ENCODE data around the gene TOM1.

TOM1 gene

DNA sequence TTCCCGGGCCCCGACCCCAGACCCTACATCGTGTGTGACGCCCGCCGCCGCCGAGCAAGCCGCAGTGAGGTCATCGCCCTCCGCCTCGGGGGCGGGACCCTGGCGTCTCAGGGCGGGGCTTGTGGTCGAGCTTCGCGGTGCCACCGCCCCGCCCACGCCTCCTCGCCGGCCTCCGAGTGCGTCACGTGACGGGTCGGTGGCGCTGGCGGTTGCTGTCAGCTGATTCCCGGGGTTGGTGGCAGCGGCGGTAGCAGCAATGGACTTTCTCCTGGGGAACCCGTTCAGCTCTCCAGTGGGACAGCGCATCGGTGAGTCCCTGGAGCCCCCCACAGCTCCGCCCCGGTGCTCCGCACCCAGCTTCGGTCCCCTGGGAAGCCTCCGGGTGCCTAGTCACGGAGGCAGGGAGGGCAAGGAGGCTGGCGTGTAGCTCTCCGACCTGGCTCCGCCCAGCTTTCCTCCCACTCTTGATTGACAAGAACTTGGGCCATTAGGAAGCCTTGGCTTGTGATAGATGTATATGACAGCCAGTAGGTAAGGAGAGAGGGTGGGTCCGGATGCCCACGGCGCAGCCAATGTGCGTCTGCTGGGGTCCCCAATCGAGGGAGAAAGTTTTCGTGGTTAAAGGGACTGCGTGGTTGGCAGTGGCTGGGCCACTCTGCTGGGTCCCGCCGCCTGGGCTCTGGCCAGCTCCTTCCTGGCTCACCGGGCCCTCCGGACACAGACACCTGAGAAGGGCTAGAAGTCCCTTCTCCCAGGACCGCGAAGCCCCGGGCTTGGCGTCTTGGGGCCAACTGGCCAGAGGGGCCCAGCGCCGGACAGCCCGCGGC lies at the start of gene TOM1:
Gene TOM1, plus strand, starts transcription at position 222 of the 827 bp plus-strand sequence. Its CDS starts 35 bp downstream, at position 257.
- DNase-seq, result peak; percentile 96

DNA sequence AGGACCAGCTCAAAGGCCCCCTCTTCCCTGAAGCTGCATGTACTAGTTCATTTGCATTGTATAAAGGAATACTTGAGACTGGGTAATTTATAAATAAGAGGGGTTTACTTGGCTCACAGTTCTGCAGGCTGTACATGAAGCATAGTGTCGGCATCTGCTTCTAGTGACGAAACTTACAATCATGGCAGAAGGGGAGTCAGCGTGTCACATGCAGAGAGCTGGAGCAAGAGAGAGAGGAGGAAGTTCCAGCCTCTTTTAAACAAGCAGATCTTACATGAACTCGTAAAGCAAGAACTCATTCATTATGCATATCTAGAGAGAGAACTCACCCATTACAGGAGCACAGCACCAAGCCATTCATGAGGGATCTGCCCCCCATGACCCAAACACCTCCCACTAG lies 49.5 kb upstream of the TOM1 start:
- DNase-seq, result no peak

DNA sequence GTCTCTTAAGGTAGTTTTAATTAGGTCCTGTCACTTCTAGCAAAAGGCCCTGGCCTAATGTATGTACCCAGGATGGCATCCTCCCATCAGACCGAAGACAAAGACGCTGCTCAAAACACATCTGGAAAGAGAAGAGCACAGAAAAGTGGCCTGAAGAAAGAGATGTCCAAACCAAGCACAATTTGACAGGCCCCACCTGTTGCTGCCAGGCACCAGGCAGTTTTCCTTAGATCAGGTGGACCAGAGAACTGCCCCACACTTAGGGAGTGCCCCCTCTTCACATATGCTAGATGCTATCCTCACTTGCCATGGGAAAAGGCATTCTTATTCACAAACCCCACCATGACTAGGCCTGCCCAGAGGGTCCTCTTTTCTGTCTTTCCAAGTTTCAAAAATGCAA lies 45.7 kb upstream of the TOM1 start:
- DNase-seq, result no peak

DNA sequence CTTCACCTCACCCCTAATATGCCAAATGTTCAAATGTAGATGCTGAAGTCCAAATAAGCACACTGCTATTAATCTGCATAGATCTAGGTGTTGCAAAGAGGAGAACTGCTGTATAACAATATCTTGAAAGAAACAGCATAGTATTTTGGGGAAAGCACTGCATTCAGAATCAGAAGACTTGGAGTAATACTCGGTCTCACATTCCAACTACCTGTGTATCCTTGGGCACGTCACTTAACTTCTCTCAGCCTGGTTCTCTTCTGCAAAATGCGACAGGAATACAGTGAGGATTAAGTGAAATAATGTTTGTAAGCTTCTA lies 42.7 kb upstream of the TOM1 start:
- DNase-seq, result no peak

DNA sequence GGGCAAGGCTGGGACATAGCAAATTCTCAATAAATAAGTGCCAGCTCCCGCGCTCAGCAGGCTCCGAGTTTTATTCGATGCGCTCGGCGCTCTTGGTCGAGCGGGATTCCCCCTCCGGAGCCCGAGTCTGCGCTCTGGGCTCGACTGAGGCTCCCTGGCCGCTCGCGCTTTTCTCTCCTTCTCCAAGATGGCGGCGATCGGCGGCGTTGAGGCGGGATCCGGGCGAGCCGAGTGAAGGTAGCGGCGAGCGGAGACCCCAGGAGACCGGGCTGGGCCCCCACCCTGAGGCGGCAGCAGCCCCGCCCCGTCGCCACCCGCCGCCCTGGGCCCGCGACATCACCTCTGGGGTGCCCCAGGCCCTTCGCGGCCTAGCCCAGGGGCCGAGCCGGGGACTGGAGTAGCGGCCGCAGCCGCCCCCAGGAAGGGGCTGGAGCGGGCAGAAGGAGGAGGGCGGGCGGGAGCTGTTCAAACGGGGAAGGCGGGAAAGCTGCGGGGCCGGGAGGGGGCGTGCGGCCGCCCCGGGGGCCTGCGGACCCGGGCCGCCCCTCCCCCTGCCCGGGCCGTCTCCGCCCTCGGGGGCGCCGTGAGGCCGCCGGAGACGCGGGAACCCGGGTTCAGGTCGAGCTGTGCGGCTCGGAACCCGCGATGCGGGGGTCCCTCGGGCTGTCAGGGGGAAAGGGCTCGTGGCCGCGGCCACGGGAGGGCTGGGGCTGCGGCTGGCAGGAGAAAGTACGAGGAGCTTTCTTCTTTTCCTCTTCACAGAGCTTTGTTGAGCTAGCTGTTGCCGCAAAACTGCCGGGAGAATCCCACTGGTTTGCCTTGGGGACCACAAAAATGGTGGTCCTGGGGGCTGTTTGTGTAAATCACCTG lies 42.1 kb upstream of the TOM1 start, which contains the start of gene HMGXB4:
Gene HMGXB4, plus strand, starts transcription at position 173 of the 870 bp plus-strand sequence. CDS start 4,898 bp downstream, outside the sequence.
- peak; percentile 83 for DNase-seq

DNA sequence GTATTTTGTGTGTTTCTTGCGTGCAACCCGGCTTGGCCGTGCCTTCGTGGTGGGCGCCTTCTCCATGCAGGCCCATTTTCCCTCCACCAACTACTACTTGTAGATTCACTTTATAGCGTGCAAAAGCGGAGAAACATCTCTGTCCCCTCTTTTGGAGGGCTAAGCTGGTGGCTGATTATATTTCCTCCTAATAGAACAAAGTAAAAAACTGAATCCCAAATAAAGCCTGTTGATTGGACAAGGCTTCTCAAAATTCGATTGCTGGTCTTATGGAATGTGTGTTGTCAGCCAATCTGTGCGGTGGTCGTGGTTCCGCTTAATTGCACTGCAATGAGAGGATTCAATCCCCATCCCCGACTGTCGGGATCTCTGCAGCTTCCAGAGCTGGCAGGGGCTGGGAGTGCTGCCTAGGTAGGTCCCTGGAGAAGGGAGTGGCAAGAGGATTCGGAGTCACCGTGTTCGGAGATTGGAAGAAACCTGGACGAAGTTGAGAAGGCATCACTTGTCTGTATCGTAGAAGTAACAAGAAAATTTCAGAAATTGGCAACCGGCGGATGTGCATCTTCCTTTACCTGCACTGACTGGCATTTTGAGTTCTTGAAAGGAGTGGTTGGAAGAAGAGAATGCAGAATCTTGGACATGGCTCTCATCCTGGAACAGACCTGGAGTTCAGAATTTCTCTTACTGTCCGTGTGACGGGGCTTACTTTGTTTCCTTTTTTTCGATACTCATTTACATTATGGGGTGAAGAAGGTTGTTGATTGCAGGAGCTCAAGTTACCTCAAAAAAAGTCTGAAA lies 41.3 kb upstream of the TOM1 start:
- DNase-seq, result no peak

DNA sequence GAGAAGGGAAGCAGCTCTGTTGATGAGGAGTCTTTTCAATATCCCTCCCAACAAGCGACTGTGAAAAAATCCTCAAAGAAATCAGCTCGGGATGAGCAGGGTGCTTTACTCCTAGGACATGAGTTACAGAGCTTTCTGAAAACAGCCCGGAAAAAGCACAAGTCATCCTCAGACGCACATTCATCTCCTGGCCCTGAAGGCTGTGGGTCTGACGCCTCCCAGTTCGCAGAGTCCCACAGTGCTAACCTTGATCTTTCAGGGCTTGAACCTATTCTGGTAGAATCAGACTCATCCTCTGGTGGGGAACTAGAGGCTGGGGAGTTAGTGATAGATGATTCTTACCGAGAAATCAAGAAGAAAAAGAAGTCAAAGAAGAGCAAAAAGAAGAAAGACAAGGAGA lies 34.7 kb upstream of the TOM1 start:
- no peak for DNase-seq

DNA sequence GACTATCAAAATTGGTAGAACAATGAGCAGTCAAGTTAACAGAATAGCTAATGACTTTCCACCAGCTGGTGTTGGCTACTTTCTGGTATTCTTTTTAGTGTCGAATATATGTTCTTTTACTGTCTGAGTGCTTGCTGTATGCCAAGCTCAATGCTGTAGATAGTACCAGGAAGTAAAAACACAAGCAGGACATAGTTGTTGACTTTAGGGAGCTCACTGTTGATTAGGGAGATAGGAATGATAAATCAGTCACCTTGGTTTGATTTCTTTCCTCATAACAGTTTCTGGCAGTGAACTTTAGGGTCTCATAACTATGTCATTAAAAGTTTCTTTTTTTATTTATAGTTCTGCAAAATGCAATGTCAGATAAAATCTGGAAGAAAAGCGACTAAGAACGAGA lies 33.4 kb upstream of the TOM1 start:
- DNase-seq, result no peak

DNA sequence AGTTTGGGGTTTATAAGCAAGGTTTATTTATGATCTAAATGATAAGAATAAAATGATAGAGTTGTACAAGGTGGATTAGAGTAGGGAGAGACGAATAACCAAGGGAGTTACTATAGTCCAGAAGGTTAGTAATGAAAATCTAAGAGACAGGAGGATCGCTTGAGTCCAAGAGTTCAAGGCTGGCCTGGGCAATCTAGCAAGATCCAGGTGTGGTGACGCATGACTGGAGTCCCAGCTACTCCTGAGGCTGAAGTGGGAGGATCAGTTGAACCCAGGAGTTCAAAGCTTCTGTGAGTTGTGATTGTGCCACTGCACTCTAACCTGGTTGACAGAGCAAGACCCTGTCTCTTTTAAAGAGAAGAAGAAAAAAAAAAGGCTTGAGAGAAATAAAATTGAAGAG lies 30.1 kb upstream of the TOM1 start:
- no peak for DNase-seq

DNA sequence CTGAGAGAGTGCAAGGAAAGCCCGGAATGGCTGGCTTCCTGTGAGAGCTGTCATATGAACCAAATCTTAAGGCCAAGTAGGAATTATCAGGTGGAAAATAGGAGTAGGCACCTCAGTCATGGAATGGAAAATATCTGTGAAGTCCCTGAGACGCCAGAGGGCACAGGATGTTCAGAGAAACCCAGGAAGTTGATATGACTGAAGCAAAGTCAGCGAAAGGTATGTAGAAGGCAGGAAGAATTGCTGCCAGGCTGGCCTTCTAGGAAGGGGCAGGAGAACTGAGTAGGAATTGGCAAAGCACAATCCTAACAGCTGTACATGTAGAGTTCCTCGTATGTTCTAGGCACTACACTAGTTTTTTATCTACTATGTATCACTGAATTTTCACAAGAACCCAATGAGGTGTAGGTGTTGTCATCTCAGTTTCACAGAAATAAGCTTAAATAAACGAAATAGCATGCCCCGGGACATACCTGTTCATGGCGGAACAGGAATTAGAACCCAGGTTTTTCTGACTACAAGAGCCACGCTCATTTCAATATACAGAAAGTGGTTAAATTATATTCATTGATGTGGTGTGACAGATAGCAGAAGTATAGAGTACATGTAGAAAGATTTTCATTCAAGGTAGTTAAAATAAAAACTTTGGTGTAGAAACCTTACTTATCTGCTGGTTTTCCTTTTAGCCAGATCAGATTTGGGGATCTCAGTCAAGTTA lies 25.4 kb upstream of the TOM1 start:
- DNase-seq, result no peak

DNA sequence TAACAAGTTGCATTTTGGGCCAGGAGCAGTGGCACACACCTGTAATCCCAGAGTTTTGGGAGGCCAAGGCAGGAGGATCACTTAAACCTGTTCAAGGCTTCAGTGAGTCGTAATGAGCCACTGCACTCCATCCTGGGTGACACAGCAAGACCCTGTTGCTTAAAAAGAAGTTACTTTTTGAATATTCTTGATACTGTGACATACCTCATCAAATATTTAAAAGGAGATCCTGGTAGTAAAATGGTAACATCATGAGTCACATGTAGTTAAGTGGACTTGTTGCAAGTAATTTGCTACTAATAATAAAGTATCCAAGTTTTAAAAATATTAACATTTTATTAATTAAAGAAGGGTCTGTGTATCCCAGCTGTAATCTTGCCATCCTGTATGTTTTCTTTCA lies 24.1 kb upstream of the TOM1 start:
- DNase-seq, result no peak

DNA sequence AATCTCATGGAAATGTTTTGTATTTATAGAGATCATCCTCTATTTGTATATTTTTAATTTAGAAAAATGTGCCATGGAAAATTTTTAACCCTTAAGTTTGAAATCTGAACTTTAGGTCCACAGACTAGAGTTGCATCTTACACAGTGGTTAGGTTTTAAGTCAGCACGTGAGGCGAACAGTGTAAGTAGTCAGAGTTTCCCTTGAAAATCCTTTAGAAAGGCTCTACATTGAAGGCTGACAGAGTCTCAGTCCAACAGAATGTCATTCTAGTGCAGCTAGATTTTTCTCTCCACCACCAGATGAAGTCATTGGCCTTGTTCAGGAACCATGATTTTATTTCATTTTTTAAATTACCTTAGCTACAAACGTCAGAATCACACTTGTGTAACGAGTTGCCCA lies 23.7 kb upstream of the TOM1 start:
- DNase-seq, result no peak

DNA sequence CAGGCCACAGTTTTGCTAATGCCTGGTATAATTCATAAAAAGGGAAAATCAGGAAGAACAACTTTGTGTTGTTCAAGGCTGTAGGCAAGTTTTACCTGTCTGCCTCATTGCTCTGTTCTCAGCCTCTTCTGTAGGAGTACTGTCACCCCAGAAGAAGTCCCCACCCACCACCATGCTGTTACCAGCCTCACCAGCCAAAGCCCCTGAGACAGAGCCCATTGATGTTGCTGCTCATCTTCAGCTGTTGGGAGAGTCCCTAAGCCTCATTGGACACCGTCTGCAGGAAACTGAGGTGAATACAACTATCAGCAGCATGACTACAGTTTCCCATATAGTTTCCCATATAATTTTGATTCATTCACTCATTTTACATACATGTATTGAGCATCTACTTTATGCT lies 11.6 kb upstream of the TOM1 start:
- no peak for DNase-seq

DNA sequence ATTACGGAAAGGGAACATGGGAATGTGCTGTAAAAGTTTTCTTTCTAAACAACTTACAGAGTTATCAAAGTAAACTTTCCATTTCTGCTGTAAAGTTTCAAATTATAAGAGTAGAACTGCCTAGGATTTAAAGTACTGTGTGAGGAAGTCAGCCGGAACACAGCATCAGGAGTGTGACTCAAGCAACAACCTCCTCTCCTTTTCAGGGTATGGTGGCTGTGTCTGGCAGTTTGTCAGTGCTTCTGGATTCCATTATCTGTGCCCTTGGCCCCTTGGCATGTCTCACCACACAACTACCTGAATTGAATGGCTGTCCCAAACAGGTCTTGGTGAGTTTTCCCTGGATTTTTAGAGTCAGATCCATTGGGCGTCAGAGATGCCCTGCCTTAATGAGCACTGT lies 6.9 kb upstream of the TOM1 start:
- DNase-seq, result no peak

DNA sequence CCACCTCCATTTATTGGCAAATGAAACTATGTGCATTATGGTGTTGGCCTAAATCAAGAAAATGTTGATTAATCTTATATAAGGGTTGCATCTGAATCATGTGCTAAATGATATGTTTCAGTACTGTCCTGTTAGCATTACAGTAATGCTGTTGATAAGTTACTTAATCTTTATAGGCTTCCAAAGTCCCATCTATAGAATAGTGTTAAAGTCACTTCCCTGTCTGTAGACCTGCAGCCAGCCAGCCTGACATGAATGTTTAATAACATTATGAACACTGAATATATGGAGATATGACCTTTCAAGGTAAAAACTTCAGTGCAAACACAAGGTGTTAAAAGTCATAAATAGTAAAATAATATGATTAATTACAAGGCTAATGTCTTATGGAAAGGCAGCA lies 3.6 kb upstream of the TOM1 start:
- no peak for DNase-seq

DNA sequence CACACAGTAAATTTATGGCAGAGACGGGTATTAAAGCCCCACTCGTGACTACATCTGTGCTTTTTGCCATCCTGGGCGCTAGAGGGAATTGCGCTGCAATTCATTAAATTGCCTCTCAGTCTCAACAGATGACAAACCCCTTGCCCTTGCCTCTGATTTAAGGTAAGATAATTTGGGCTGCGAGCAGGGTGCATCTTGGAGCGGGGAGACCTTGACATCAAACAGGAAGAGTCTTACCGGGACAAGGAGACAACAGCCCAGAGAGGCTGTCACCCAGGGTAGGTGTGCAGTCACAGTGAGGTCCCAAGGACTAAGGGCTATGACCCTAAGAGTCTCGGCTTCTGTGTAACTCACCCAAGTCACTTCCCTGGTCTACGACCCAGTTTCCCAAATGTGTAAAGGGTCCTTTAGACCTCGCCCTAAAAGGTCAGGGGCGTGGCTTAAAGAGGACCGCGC lies 449 bp upstream of the TOM1 start:
- no peak for DNase-seq

DNA sequence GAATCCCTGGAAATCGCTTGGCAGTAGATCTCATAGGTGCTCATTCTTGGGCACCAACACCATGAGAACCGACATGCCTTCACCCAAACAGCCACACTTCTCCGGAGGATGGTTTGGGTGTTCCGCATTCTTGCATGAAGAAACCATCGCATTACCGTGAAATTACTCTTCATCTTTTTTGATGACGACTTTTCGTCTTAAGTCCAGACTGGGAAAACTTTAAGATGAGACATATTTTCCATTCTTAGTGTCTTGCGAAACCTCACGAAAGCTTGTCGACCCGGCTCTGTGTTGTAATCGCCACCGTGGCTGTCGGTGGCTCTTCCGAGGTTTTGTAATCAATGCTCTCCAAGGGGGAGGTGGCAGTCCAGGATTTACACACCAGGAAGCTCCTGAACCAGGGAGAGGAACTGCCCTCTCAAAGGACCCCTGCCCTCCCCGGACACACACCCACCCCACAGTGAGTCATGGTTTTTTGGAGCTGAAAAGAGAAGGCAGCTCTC lies 1.7 kb downstream of the TOM1 start:
- no peak for DNase-seq

DNA sequence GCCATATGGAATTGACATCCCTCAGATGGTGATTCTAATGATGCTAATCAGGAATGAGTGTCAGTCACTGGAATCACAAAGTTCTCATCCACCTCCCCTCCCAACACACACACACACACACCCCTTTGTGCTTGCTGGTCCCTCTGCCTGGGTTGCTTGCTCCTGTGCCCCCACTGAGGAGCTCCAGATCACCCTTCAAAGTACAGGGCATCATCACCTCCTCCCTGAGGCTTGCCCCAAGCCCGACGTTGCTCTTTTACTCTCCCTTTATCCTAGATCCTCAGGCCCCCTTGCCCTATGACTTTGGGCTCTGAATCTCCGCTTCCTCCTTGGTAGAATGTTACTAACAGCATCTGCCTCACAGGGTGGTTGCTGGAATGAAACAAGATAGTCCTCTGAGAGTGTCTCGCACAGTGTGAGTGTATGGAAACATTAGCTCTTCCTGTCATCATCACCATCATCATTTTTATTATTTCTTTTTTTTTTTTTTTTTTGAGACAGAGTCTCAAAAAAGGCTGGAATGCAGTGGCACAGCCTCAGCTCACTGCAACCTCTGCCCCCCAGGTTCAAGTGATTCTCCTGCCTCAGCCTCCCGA lies 3.4 kb downstream of the TOM1 start:
- DNase-seq, result no peak

DNA sequence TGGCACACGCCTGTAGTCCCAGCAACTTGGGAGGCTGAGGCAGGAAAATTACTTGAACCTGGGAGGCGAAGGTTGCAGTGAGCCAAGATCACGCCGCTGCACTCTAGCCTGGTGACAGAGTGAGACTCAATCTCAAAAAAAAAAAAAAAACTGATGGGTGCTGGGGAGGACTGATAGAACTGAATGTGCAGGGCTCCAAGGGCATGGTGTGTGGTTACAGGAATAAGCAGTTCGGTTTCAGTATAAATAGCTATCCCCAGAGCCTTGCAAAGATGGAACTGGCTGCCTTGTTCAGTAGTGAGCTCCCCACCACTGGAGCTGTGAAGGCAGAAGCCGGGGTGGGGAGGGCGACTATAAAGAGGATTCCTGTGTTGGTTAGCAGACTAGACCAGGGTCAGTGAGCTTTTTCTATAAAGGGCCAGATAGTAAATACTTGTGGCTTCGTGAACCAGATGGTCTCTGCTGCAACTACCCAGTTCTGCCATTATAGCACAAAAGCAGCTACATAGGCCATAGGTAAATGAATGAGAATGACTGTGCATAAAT lies 5.9 kb downstream of the TOM1 start:
- no peak for DNase-seq

DNA sequence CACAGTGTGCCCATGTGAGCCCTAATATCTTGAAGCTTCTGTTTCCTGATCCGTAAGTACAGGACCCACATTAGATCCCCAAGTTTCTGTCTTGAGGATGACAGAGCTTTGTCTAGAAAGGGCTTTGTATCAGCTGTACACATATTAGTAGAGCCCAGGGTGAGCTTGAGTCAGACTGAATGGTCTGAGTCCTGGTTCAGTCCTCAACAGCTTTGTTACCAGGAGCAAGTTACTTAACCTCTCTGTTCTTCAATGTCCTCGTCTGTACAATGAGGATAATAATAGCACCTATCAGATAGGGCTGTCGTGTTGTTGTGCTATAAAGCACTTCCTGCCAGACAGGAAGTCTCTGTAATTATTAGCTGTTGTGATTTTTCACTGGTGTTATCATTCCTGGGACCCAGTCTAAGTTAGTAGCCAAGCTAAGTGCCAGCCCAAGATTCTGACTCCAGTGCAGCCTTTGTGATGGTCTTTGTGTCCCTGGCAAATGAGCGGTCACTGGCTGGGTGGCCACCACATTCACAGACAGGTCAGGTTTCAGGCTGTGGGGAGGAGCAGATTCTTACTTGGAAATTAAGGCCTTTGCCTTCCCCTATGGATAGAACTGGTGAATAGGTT lies 6.8 kb downstream of the TOM1 start:
- DNase-seq, result no peak

DNA sequence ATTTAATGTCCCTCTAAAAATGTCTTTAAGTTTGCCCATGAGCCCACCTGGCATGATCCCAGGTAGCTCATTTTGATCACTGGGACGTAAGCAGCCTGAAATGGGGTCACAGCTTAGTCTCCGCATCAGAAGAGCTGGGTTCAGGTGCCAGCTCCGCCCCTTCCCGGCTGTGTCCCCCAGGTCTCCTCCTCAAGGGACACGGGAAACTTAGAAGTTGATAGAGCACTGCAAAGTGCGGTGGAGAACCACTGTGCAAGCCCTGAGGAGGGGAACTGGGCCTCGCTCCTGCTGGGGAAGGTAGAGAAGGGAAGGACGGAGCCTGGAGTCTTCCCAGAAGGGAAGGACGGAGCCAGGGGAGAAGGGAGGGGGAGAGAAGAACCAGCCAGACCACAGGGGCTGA lies 7.7 kb downstream of the TOM1 start:
- no peak for DNase-seq
